SK-MEL-5 (cell line): ENCODE results near the gene MYO7B. TPM values are rescaled to one million over a fixed set of nuclear protein-coding genes. Genes with fewer than 3 reads are reported as not detected.

Source experiments
- DNase-seq: peaks from one replicate; pipeline ENCODE4 v3.0.0-alpha.2; 2016; ENCODE audit warnings: low read depth, low spot score
- in situ Hi-C: cut with HindIII; loops from 2 replicates; pipeline ENCODE4 v1.10.0; 2016; ENCODE audit warnings: low sequenced_read_pairs, high pct_unique_total_duplicates, low pct_unique_long_range_greater_than_20kb
- total RNA-seq: library from RNA; depleted of rRNA; stranded (reverse); fragments of >200 nt; shearing (Covaris generic); gene quantifications from 2 replicates; pipeline ENCODE4 v1.2.3, GENCODE V29; 2014

Gene MYO7B
- total RNA-seq, 1 experiment from 2014 or later, result not detected

GRCh38 chr2:127577503-127577902, 42.0 kb downstream of the MYO7B start:
- DNase-seq, result no peak
- in situ Hi-C loops, result no loop called here

- in situ Hi-C loops, result no loop called here
- no peak for DNase-seq
These were observed 42.5 kb downstream of the MYO7B start for GRCh38 chr2:127577973-127578372.

GRCh38 chr2:127578411-127578810, 42.9 kb downstream of the MYO7B start:
- no peak for DNase-seq
- in situ Hi-C loops, result no loop called here

GRCh38 chr2:127579231-127579630, 43.7 kb downstream of the MYO7B start:
- no peak for DNase-seq
- in situ Hi-C loops, result no loop called here

- DNase-seq, result no peak
- in situ Hi-C loops, result no loop called here
These were observed 44.9 kb downstream of the MYO7B start for GRCh38 chr2:127580167-127581049.

GRCh38 chr2:127581050-127581345, 45.5 kb downstream of the MYO7B start:
- no peak for DNase-seq
- in situ Hi-C loops, result no loop called here

- in situ Hi-C loops, result no loop called here
- no peak for DNase-seq
These were observed 46.3 kb downstream of the MYO7B start for GRCh38 chr2:127581516-127582490.

- in situ Hi-C loops, result no loop called here
- no peak for DNase-seq
These were observed 47.7 kb downstream of the MYO7B start for GRCh38 chr2:127582863-127583861.

- no peak for DNase-seq
- in situ Hi-C loops, result no loop called here
These were observed 48.6 kb downstream of the MYO7B start for GRCh38 chr2:127584047-127584446.

GRCh38 chr2:127584516-127585033, 49.1 kb downstream of the MYO7B start:
- DNase-seq, result no peak
- in situ Hi-C loops, result no loop called here

- in situ Hi-C loops, result no loop called here
- no peak for DNase-seq
These were observed 49.9 kb downstream of the MYO7B start for GRCh38 chr2:127585270-127585807.

- in situ Hi-C loops, result no loop called here
- no peak for DNase-seq
These were observed 50.7 kb downstream of the MYO7B start for GRCh38 chr2:127586136-127586535.

GRCh38 chr2:127586746-127587295, 51.3 kb downstream of the MYO7B start:
- DNase-seq, result no peak
- in situ Hi-C loops, result no loop called here

- no peak for DNase-seq
- in situ Hi-C loops, result no loop called here
These were observed 52.8 kb downstream of the MYO7B start for GRCh38 chr2:127588241-127588640.

- DNase-seq, result no peak
- in situ Hi-C loops, result no loop called here
These were observed 53.9 kb downstream of the MYO7B start for GRCh38 chr2:127589358-127589757.

GRCh38 chr2:127589841-127590240, 54.4 kb downstream of the MYO7B start:
- in situ Hi-C loops, result no loop called here
- no peak for DNase-seq
